Muscle layer of colon (tissue), 2 donors: ENCODE results near the gene ZNF3.
A peak's percentile ranks its signal among the peaks of the same experiment; 100 is the strongest.

Source experiments
- H3K27ac ChIP-seq: one replicate; pipeline ENCODE4 v1.7.0; 2013; ENCODE audit warnings: low read depth, mild to moderate bottlenecking, low read length, moderate library complexity
- H3K27me3 ChIP-seq, 2 donors: one replicate each; pipeline ENCODE4 v1.7.0; 2013; ENCODE audit warnings: low read length in 2 of 2, mild to moderate bottlenecking in 2 of 2; ENCODE audit not compliant: insufficient read depth in 2 of 2, control insufficient read depth in 1 of 2
- H3K36me3 ChIP-seq: one replicate; pipeline ENCODE4 v1.7.0; 2013; ENCODE audit warnings: mild to moderate bottlenecking, low read length; ENCODE audit not compliant: insufficient read depth
- H3K4me1 ChIP-seq: one replicate; pipeline ENCODE4 v1.7.0; 2013; ENCODE audit warnings: mild to moderate bottlenecking, low read length; ENCODE audit not compliant: insufficient read depth
- H3K4me3 ChIP-seq, 2 donors: one replicate each; pipeline ENCODE4 v1.7.0; 2013; ENCODE audit warnings: low read length in 2 of 2, low read depth in 1 of 2, mild to moderate bottlenecking in 1 of 2, moderate library complexity in 1 of 2
- H3K9ac ChIP-seq: one replicate; pipeline ENCODE4 v1.7.0; 2013; ENCODE audit warnings: low read length
- H3K9me3 ChIP-seq: one replicate; pipeline ENCODE4 v1.7.0; 2013; ENCODE audit warnings: mild to moderate bottlenecking, low read length
- donor health status: abdominal sarcoma.
- donor health status: Adenocarcinoma of cecum.

ZNF3 gene

GRCh38 chr7:100063376-100063775 is 18.1 kb downstream of the ZNF3 start:
- H3K27me3 ChIP-seq = no peaks in the 10 kb centered on the region
- no peak overlapping the region for H3K4me3 ChIP-seq
- H3K9ac ChIP-seq = no peak overlapping the region
- H3K4me1 ChIP-seq = peaks cover 15% of the 10 kb centered on the region
- no peak overlapping the region for H3K27ac ChIP-seq
- peaks cover 37% of the 10 kb centered on the region for H3K36me3 ChIP-seq
- H3K9me3 ChIP-seq = no peaks in the 10 kb centered on the region

- no peak overlapping the region for H3K4me3 ChIP-seq
- H3K9ac ChIP-seq = no peak overlapping the region
- no peak overlapping the region for H3K27ac ChIP-seq
- peaks cover 55% of the 10 kb centered on the region for H3K36me3 ChIP-seq
- H3K4me1 ChIP-seq = peaks cover 15% of the 10 kb centered on the region
- H3K27me3 ChIP-seq = no peaks in the 10 kb centered on the region
- no peaks in the 10 kb centered on the region for H3K9me3 ChIP-seq
These were observed 19.9 kb downstream of the ZNF3 start for GRCh38 chr7:100061518-100062193.

- no peak overlapping the region for H3K27ac ChIP-seq
- no peak overlapping the region for H3K9ac ChIP-seq
- no peaks in the 10 kb centered on the region for H3K27me3 ChIP-seq
- H3K4me1 ChIP-seq = no peaks in the 10 kb centered on the region
- peaks cover 50% of the 10 kb centered on the region for H3K36me3 ChIP-seq
- H3K4me3 ChIP-seq = no peak overlapping the region
- H3K9me3 ChIP-seq = no peaks in the 10 kb centered on the region
These were observed 22.2 kb downstream of the ZNF3 start for GRCh38 chr7:100059251-100059739.

GRCh38 chr7:100057006-100057405 is 24.5 kb downstream of the ZNF3 start:
- peaks cover 40% of the 10 kb centered on the region for H3K36me3 ChIP-seq

GRCh38 chr7:100053215-100053614 is 28.3 kb downstream of the ZNF3 start:
- Histone ChIP-seq H3K9me3 (no peaks in the 10 kb centered on the region), H3K36me3 (peaks cover 16% of the 10 kb centered on the region), H3K27ac (no peak overlapping the region), H3K27me3 (no peaks in the 10 kb centered on the region), H3K4me1 (peaks cover 12% of the 10 kb centered on the region), H3K9ac (no peak overlapping the region), H3K4me3 (no peak overlapping the region)

More at GRCh38 chr7:100057006-100057405, 24.5 kb downstream of the ZNF3 start:
- Histone ChIP-seq H3K27me3 (no peaks in the 10 kb centered on the region), H3K9ac (no peak overlapping the region), H3K9me3 (no peaks in the 10 kb centered on the region), H3K4me1 (no peaks in the 10 kb centered on the region), H3K4me3 (no peak overlapping the region), H3K27ac (no peak overlapping the region)

- H3K4me3 ChIP-seq = no peak overlapping the region
- no peaks in the 10 kb centered on the region for H3K36me3 ChIP-seq
- no peak overlapping the region for H3K9ac ChIP-seq
- H3K4me1 ChIP-seq = peaks cover 12% of the 10 kb centered on the region
- H3K27ac ChIP-seq = no peak overlapping the region
- H3K27me3 ChIP-seq = no peaks in the 10 kb centered on the region
- no peaks in the 10 kb centered on the region for H3K9me3 ChIP-seq
These were observed 29.9 kb downstream of the ZNF3 start for GRCh38 chr7:100051611-100052010.

GRCh38 chr7:100049441-100050291 is 31.9 kb downstream of the ZNF3 start, which contains the start of gene ZSCAN21:
Gene ZSCAN21 (plus strand): TSS chr7:100049774. CDS start chr7:100057007, 7,233 bp downstream.
- Histone ChIP-seq H3K36me3 (no peaks in the 10 kb centered on the region), H3K9ac (peak within 1 kb of the TSS; percentile 98), H3K27me3 (no peaks in the 10 kb centered on the region), H3K4me3 (peak within 1 kb of the TSS; percentile 61 to 97), H3K27ac (peak within 1 kb of the TSS; percentile 98), H3K9me3 (no peaks in the 10 kb centered on the region), H3K4me1 (peaks cover 12% of the 10 kb centered on the region)

GRCh38 chr7:100048680-100049079 is 32.8 kb downstream of the ZNF3 start:
- Histone ChIP-seq H3K9me3 (no peaks in the 10 kb centered on the region), H3K9ac (no peak overlapping the region), H3K36me3 (no peaks in the 10 kb centered on the region), H3K4me3 (peak overlapping the region in 1 of 2 donors; percentile 97), H3K27ac (no peak overlapping the region), H3K27me3 (no peaks in the 10 kb centered on the region), H3K4me1 (peaks cover 12% of the 10 kb centered on the region)

GRCh38 chr7:100044718-100045117 is 36.8 kb downstream of the ZNF3 start:
- Histone ChIP-seq H3K9me3 (no peaks in the 10 kb centered on the region), H3K4me3 (no peak overlapping the region), H3K4me1 (peaks cover 4% of the 10 kb centered on the region), H3K36me3 (no peaks in the 10 kb centered on the region), H3K9ac (no peak overlapping the region), H3K27ac (no peak overlapping the region), H3K27me3 (no peaks in the 10 kb centered on the region)

- H3K9ac ChIP-seq = no peak overlapping the region
These were observed 40.9 kb downstream of the ZNF3 start for GRCh38 chr7:100040575-100040974.

GRCh38 chr7:100038326-100038725 is 43.2 kb downstream of the ZNF3 start:
- H3K27ac ChIP-seq = no peak overlapping the region
- no peak overlapping the region for H3K9ac ChIP-seq
- H3K9me3 ChIP-seq = no peaks in the 10 kb centered on the region
- no peaks in the 10 kb centered on the region for H3K4me1 ChIP-seq
- H3K27me3 ChIP-seq = no peaks in the 10 kb centered on the region
- H3K4me3 ChIP-seq = no peak overlapping the region
- H3K36me3 ChIP-seq = peaks cover 27% of the 10 kb centered on the region

More at GRCh38 chr7:100040575-100040974, 40.9 kb downstream of the ZNF3 start:
- H3K4me3 ChIP-seq = no peak overlapping the region
- no peaks in the 10 kb centered on the region for H3K27me3 ChIP-seq
- no peak overlapping the region for H3K27ac ChIP-seq
- no peaks in the 10 kb centered on the region for H3K9me3 ChIP-seq
- H3K36me3 ChIP-seq = peaks cover 5% of the 10 kb centered on the region
- H3K4me1 ChIP-seq = no peaks in the 10 kb centered on the region
